HG03558 (cell line): ENCODE results near the gene CFAP99.
"Not testable (repeated sequence)": the region's sequence is repeated elsewhere in the genome, so short reads cannot be mapped to it uniquely, and the experiment has no call there.

ENCODE experiments used
- ATAC-seq: cut with Tn5 transposase; IDR thresholded peaks from one replicate; pipeline ENCODE4 v1.9.1; 2021; ENCODE audit warnings: moderate number of reproducible peaks; ENCODE audit not compliant: unreplicated experiment; ENCODE audit errors: extremely low read depth

Gene CFAP99

DNA sequence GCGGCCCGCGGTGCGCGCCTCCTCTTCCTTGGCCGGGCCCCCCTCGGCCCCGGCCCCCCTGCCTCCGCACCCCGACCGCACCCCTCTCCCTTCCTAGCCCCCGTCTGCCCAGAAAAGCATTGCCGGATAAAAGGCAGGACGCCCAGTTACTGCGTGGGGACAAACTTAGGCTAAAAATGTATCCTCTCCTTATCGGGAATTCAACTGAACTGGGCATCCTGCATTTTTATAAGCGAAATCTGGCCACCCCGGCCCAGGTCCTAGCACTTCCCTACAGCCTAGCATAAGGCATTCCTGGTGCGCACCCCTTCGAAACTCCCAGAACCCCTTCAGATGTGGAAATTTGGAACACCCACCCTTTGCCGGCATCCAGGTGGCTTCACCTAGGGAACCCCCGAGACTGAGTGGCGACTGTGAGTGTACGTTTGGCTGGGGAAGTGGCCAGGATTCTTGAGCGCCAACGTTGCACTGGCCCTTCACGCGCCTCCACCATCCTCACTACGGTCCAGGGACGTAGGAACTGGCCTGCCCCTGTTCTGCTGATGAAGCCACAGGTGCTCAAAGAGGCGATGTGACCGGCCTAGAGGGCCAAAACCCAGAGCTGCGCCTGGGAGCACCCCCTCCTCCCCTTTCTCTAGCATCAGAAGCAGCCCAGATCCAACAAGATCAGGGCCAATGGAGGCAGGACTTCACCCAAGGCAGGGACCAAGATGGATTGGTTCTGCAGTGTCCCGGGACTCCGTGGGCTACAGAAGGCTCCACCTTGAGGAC, 44.4 kb downstream of the CFAP99 start:
- ATAC-seq, result no peak

DNA sequence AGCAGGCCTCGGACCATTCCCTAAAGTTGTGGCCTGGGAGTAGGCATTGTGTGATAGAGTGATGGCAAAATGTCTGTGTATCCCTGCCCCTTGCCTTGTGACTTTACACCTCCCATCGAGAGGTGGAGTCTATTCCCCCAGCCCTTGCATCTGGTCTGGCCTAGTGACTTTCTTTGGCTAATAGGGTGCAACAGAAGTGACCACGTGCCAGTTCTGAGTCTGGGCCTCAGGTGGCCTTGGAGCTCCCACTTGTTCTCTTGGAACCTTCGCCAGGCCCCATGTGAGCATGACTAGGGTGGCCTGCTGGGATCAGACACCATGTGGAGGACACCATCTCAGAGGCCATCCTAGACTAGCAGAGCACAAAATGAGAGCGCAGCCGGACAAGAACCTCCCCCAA, 46.3 kb downstream of the CFAP99 start:
- ATAC-seq, result no peak

DNA sequence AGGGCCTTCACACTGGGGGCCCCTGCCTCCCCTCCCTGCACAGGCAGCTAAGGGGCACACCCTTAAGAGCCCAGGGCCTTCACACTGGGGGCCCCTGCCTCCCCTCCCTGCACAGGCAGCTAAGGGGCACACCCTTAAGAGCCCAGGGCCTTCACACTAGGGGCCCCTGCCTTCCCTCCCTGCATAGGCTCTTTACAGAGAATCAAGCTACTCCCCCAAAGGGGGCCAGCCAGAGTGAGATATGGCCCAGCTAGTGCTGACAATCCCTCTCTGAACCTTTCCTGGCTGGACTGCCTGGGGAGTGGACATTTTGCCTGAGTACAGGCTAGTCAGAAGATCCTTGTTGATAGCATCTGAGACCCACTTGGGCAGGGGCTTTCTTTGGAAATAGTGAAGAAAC, 46.8 kb downstream of the CFAP99 start:
- not testable (repeated sequence) for ATAC-seq

DNA sequence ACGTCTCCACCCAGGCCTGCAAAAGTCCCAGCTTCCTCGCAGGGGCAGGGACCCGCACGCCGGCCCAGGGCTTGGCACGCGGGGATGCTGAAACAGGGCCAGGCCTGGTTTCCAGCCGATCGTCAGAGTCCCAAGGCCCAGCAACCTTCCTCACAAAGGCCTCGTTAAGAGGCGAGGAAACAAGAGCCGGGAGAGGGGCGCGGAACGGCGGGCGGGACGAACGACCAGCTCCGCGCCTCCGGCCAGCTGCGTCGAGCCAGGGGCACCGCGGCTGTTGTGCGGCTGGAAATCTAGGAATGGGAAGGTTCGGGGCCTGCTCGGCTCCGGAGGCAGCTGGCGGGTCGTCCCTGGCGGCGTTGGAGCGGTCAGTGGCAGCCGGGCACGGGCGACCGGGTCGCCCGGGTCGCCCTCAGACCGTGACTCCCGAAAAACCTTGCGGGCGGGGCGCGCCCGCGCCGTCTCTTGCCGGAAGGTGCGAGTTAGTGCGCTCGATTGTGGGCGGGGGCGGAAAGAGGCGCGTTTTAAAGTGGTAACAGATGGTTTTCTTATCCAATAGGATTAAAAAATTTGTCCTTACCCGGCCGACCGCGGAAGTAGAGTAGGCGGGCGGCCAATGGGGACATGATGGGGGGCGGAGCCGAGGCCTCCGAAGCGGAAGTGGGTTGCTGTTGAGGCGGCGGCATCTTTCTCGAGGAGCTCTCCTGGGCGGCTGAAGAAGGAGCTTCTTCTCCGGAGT, 49.9 kb downstream of the CFAP99 start, which contains the start of gene RNF4:
Gene RNF4, plus strand, starts transcription at position 651 of the 736 bp plus-strand sequence. CDS start 21,388 bp downstream, outside the sequence.
- ATAC-seq, result peak; percentile 58

DNA sequence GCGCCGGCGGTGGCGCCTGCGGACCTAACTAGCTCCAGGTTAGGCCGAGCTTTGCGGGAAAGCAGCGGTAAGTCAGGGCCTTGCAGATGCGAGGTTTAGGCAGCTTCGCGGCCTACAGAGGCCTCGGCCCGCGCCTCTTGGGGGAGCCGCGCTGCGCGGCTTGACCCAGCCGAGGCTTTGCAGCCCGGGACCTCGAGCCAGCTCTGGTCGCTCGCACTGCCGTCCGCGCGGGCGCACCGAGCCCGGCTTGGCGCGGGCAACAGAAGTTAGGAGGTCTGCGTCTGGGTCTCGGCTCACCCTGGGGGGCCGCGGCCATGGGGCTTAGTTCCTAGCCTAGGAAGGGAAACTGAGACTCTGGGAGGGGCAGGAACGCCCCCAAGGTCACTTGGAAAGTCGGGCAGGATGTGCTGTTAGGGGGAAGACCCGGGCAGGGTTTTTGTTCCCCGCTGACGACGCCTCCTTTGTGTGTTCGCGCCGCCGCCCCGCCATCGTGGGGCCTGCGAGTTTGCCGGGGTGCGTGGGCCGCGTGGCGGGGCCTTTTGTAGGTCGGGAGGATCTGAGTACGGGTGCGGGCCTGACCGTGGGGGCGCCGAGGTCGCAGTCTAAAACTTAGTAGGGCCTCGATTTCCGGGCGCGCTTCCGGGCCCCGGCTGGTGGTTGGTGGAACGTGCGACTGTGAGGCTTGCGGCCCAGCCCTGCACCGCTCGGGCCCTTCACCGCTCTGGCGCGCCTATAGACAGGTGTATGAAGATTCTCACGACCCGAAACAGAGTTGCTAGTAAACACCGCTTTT, 50.6 kb downstream of the CFAP99 start:
- peak; percentile 12 for ATAC-seq

DNA sequence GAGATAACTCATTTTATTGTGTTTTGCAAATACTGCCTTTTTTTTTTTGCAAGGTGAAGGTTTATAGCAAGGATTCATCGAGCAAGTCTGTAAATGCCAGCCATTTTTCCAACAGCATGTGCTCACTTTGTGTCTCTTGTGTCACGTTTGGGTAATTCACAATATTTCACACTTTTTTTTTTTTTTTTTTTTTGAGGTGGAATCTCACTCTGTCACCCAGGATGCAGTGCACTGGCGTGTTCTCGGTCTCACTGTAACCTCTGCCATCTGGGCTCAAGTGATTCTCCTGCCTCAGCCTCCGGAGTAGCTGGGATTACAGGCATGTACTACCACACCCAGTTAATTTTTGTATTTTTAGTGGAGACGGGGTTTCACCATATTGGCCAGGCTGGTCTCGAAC, 52.0 kb downstream of the CFAP99 start:
- no peak for ATAC-seq

DNA sequence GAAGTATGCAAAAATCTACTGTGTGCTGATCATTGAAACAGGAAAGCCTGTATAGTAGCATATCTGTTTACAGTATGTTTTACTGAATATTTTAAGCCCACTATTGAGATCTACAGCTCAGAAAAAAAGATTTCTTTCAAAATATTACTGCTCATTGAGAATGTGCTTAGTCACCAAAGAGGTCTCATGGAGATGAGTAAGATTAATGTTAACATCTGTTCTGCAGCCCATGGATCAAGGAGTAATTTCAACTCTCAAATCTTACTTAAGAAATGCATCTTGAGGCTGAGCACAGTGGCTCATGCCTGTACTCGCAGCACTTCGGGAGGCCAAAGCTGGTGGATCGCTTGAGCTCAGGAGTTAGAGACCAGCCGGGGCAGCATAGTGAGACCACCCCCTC, 53.4 kb downstream of the CFAP99 start:
- no peak for ATAC-seq

DNA sequence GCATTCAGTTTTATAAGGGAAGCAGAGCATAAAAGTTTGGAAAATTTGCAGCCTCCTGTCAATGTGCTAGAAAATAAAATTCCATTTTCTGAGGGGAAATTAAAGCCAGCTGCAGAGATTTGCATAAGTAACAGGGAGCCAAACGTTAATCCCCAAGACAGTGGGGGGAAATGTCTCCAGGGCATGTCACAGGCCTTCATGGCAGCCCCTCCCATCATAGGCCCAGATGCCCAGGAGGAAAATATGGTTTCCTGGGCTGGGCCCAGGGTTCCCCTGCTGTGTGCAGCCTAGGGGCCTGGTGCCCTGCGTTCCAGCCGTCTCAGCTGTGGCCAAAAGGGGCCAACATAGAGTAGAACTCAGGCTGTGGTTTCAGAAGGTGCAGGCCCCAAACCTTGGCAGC, 59.5 kb downstream of the CFAP99 start:
- ATAC-seq, result no peak

DNA sequence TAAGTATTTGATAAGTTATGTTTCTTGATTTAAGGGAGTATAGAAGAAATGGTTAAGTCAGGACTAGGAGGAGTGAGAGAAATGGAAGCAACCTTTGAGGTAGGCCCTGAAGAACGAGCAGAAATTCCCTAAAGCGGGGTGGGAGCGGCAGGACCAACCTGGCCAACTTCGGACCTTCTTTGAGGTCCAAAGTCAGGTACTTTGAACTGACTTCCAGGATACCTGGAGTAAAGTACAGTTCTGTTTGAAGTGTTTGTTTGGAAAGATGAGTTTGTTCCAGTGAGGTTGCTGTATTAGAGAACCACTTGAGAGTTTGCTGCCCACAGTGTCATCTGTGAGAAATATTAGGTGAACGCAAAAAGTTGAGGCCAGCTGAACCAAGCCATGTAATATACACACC, 61.9 kb downstream of the CFAP99 start:
- no peak for ATAC-seq

DNA sequence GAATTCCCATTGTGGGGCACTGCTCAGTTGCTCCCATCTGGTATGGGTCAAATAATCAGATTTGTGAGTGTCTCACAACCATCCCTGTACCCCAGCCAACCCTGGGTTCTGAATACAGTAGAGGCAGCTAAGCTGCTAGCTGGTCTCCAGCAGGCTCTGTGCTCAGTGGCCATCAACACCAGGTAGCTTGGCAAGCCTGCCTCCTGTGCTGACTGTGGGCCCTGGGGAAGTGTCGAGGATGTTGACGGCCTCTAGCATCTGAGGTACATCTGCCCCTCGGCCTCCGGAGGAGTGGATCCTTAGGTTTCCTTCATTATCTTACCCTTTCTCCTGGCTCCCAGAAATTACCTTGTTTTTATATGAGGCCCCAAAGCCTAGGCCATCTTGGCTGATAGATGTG, 63.4 kb downstream of the CFAP99 start:
- no peak for ATAC-seq

DNA sequence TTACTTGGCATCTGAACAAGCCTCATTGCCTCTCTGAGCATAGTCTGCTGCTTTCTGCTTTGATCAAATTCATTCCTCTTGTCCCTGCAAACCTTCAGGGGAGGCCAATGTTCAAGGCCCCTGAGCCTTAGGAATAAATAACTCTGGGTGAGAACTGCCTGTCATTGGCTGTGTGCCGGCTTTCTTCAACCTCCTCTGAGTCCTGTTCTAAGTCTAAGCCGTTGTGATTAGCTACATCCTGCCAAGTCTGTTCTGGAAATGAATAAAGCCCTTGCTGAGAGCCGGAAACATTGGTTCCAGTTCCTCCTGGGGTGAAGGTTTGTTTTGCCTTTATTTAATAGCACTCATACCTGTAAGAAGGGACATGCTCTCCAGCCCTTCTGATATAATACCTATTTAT, 63.9 kb downstream of the CFAP99 start:
- ATAC-seq, result no peak

DNA sequence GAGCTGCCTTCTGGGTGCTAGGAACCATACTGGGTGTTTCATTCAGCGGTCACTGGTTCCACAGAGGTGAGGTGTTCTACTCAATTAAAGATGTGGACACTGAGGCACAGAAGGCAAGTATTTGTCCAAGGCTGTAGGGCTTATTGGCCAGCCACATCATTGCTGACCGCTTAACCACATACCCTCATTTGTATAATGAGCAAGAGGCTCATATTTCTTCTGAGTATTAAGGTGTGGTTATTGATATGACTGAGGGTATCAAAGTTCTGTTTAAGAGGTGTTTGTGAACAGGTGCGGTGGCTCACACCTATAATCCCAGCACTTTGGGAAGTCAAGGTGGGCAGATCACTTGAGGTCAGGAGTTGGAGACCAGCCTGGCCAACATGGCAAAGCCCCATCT, 64.5 kb downstream of the CFAP99 start:
- ATAC-seq, result no peak

DNA sequence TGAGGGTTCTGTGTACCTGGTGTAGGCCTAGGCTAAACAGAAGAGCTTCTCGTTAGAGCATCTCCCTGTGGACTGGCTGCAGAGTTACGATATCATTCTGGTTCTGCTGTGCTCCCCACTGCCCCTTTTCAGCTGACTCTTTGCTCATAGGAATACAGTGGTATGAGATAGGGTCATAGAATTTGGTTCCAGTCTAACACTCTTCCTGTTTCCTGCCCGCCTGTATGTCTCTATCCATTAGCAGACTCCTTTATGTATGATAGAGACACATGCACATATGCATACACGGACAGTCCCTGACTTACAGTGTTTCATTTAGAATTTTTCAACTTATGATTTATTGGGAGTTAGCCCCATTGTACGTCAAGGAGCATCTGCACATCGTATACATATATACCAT, 65.4 kb downstream of the CFAP99 start:
- ATAC-seq, result no peak

DNA sequence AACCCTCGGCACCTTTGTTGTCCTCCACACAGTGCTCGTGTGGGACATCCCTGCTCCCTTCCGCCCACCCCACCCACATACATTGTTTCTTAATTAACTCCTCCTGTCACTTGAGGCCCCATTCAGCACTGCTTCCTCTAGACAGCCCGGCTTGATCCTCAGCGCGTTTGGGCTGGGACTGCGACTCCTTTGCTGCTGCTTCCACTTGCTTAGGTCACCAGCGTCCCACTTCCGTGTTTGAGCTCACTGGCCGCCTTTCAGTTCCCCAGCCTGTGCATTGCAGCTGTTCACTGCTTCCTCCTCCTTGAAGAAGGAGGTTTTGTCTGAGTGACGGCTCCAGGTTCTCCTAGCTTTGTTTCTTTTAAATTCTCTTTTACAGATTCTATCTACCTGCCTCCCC, 66.2 kb downstream of the CFAP99 start:
- peak; percentile 36 for ATAC-seq

DNA sequence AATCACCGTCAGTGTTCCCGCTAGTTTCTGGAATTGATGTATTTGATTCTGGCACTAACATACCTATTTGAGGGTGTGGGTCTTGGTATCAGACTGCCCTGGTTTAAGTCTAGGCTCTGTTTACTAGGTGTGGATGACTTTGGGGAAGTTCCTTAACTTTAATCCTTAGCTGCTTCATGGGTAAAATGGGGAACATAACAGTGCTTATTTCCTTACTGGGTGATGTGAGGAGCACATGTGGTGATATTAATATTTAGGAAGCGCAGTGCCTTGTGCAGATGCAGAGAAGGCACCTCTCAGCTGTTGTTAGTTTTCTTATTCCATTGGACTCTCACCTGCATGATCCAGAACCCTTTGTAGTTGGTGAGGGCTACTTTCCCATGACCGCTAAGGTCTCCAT, 67.2 kb downstream of the CFAP99 start:
- ATAC-seq, result no peak

DNA sequence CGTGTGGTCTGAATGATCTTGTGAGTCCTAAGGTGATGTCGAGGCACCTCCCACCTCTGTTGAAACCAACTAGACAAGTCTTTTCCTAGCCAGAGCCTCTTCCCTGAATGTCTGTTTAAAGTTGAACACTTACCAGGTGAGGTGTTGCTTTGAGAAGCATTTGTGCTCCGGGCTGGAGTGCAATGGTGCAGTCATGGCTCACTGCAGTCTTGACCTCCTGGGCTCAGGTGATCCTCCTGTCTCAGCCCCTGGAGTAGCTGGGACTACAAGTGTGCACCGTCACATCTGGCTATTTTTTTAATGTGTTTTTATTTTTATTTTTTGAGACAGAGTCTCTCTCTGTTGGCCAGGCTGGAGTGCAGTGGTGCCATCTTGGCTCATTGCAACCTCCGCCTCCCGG, 68.2 kb downstream of the CFAP99 start:
- no peak for ATAC-seq

DNA sequence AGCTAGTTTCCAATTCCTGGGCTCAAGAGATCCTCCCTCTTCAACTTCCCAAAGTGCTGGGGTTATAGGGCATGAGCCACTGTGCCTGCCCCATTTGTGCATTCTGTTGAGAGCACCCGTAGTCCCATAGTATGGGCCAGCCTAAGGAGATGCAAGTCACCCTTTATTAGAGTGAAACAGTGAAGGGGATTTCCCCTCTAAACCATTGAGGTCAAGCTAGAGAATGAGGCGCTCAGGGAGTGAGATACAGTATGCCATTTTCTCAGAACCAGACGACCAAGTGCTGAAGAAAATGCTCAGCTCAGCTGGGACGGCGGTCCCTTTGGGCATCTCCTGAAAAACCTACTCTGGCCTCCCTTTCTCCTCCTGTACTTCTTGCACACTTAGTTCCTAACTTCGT, 68.9 kb downstream of the CFAP99 start:
- peak; percentile 50 for ATAC-seq

DNA sequence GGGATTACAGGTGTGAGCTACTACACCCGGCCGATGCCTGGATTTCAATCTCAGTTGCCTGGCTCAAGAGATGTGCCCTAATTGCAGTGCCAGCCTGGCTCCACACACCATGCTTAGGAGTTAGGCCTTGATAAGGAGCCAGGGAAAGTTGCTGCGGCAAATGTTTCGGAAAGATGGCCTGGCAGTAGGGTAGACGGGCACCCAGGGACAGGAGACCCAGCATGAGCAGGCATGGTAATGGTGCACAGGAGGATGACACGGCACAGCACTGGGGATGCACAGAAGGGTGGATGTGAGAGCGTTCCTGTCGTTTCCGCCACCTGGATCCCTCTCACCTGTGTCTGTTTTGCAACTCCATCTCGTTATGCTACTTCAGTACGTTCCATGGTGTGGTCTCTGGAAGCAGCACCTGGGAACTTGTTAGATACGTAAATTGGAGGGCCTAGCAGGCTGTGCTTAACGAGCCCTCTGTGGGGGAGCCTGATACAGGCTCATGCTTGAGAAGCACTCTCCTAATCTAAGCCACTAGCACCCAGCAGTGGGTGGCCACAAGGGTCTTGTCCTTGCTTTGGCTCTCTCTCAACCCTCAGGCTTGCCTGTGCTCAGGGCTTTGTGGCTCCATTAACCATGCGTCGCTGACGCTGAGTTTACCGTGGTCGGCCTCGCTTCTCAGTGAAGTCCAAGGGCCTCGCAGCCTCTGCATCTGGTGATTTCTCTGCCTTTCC, 70.5 kb downstream of the CFAP99 start:
- ATAC-seq, result no peak

DNA sequence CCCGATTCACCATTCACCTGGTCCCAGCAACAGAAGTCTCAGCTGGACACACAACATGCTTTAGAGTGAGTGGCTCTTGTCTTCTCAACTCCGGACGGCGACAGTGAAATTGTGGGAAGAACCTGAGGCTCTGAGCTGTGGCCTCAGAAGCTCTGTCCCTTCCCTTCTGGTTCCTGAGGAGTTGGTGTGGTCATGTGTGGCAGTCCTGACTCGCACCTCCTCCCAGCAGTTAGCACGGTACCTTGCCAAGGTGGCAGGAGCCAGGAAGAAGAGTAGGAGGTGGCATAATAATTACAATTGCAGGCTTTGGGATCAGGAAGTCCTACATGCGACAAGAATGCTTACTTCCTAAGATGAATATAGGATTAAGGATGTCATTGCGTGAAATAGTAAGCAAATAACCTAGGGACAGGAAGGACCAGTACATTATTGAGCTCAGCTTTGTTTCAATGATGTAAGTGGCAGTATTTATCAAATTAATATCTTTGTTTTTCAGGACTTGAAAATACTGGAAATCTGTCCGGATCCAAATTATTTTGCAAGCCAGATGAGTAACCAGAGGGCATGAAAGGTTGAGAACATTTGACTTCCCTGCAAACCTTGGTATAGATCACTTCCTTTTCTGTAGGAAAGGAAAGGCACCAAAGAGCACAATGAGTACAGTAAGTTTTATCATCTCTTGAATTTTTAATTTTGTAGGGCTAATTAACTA, 71.2 kb downstream of the CFAP99 start:
- ATAC-seq, result no peak

DNA sequence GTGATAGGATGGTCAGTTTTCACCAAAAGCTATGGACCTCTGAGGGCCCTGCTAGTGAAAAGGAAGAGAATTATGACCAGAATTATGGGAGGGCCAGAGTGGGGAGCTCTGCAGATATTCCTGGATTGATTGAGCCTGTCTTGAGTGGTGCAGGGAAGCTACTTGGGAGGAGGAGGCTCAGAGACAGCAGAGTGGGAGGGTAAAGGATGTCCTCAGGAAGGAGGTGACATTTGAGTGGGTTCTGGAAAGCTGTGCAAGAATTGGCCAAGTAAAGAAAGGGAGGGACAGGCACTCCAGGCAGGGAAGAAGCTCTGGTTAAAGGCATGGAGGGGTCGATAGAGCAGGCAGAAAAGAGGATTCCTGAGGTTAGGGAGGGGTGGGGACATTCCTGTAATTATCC, 74.2 kb downstream of the CFAP99 start:
- no peak for ATAC-seq
